GM21529 (cell line): ENCODE data around the gene NTMT1.

Experiments used
- ATAC-seq: cut with Tn5 transposase; IDR thresholded peaks from one replicate; pipeline ENCODE4 v1.9.1; 2021; ENCODE audit not compliant: unreplicated experiment

Gene NTMT1

GRCh38 chr9:129596541-129597331 is 29.2 kb upstream of the NTMT1 start:
- no peak for ATAC-seq

GRCh38 chr9:129597355-129598088 is 28.4 kb upstream of the NTMT1 start:
- ATAC-seq = no peak

GRCh38 chr9:129598089-129598596 is 27.8 kb upstream of the NTMT1 start:
- ATAC-seq = no peak

GRCh38 chr9:129601082-129601674 is 24.8 kb upstream of the NTMT1 start:
- no peak for ATAC-seq

- ATAC-seq = no peak
Observed at GRCh38 chr9:129602598-129603415, 23.2 kb upstream of the NTMT1 start.

- no peak for ATAC-seq
Observed at GRCh38 chr9:129604056-129604765, 21.8 kb upstream of the NTMT1 start.

GRCh38 chr9:129604766-129605163 is 21.2 kb upstream of the NTMT1 start:
- no peak for ATAC-seq

GRCh38 chr9:129606161-129607026 is 19.6 kb upstream of the NTMT1 start:
- ATAC-seq = no peak

- ATAC-seq = no peak
Observed at GRCh38 chr9:129607027-129607387, 19.0 kb upstream of the NTMT1 start.

GRCh38 chr9:129608561-129609481 is 17.1 kb upstream of the NTMT1 start:
- no peak for ATAC-seq

- no peak for ATAC-seq
Observed at GRCh38 chr9:129609486-129610212, 16.3 kb upstream of the NTMT1 start.

- ATAC-seq = no peak
Observed at GRCh38 chr9:129610213-129610472, 15.8 kb upstream of the NTMT1 start.

GRCh38 chr9:129610473-129611306 is 15.3 kb upstream of the NTMT1 start:
- peak; percentile 52 for ATAC-seq

- ATAC-seq = no peak
Observed at GRCh38 chr9:129611307-129611800, 14.6 kb upstream of the NTMT1 start.

GRCh38 chr9:129612123-129612522 is 13.8 kb upstream of the NTMT1 start:
- no peak for ATAC-seq

GRCh38 chr9:129612815-129613519 is 13.0 kb upstream of the NTMT1 start:
- ATAC-seq = no peak
